Measurements from ENCODE around the gene LYPD1. TPM values are rescaled to one million over a fixed set of nuclear protein-coding genes. Genes with fewer than 3 reads are reported as not detected.

Gene LYPD1, protein sequence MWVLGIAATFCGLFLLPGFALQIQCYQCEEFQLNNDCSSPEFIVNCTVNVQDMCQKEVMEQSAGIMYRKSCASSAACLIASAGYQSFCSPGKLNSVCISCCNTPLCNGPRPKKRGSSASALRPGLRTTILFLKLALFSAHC
- total RNA-seq (2011; cell fraction: chromatin; rRNA removed; ENCODE audit: low replicate concordance) = not detected in 2 replicates
- total RNA-seq (2011; cell fraction: nucleolus; rRNA removed) = not detected in 2 replicates
- total RNA-seq (2011; cell fraction: nucleoplasm; rRNA removed) = not detected in 2 replicates
- total RNA-seq (2014; rRNA removed) (not detected in 2 replicates), total RNA-seq (2014; rRNA removed; fragmentation: Illumina TruSeq; extraction: Trizol) (not detected in 2 replicates), total RNA-seq (2015; rRNA removed; fragmentation: Illumina TruSeq; extraction: Trizol) (not detected in 2 replicates), total RNA-seq (2021) (not detected in 2 replicates), polyA plus RNA-seq (2011; rRNA removed) (not detected in 2 replicates), polyA plus RNA-seq (2014; fragmentation: Illumina TruSeq; extraction: Trizol) (not detected in 2 replicates), polyA plus RNA-seq (2014; fragmentation: Nextera tagmentation; extraction: Ambion mirVana) (not detected), polyA plus RNA-seq (2014; rRNA removed) (not detected in 2 replicates), polyA minus RNA-seq (2011; rRNA and poly(A)+ RNA removed) (not detected in 2 replicates), Bru-seq, nascent RNA (not detected), BruChase-seq, experiment 1, labeled RNA remaining after a 2-hour chase (not detected), BruChase-seq, experiment 2, labeled RNA remaining after a 6-hour chase (percentile 4 among the genes with signal in this experiment)
- not detected in 2 replicates for polyA plus RNA-seq (2011; cell fraction: cytosol; rRNA removed)
- polyA plus RNA-seq (2011; cell fraction: nucleus; rRNA removed) = not detected in 2 replicates
- polyA plus RNA-seq (2012) = not detected in 2 replicates
- not detected in 2 replicates for polyA minus RNA-seq (2011; cell fraction: cytosol; rRNA and poly(A)+ RNA removed)
- not detected in 2 replicates for polyA minus RNA-seq (2011; cell fraction: nucleus; rRNA and poly(A)+ RNA removed)
- long read RNA-seq, experiment 1 = 0 reads
- long read RNA-seq, experiment 2 = 0 reads
- long read RNA-seq, experiment 3 = 0 reads

DNA sequence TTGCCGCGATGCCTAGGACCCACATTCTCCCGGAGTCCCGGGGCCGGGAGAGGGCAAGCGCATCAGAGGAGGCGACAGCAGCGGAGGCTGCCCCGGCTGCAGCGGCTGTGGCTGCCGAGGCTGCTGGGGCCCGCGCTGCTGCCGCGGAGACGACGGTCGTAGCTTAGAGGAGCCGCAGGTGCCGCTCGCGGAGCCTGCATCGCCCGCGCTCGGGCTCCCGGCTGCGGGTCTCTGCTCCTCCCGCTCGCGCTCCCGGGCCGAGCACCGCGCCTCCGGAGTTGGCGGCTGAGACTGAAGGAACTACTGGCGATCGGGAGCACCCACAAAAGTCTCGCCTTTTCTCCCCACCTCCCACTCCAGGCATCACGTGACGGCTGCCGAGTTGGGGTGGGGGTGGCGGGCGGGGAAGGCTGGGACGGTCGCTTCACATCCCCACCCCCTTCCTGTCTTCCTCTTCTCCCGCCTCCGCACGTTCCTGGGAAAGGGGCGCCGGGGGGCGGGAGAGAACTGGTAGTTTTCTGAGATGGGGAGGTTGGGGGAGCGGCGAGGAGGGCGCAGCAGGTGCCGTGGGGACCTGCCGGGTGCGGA is at the start of gene LYPD1:
Gene LYPD1 (minus strand): TSS at position 298 of the 588 bp plus-strand sequence. CDS start 273 bp downstream, at position 25.
- intact Hi-C loops (cut with micrococcal nuclease) = no loop called here
- H2AFZ ChIP-seq (ENCODE audit: low read depth, low read length) = no peak within 1 kb of the TSS
- H3K9ac ChIP-seq (ENCODE audit: insufficient read depth in 1 of 2, low read depth in 2 of 2, low read length in 2 of 2) = no peak within 1 kb of the TSS
- in situ Hi-C loops (cut with MboI) = no loop called here
- WGBS (ENCODE audit: insufficient coverage, low coverage, missing lambda C conversion rate) = 18% methylated on average over 40 of the region's 59 CpGs
- ChIA-PET CTCF (ENCODE audit: low intra/inter-chr PET ratio) (no interaction called here), POLR2A (interaction anchor here (0.6 kb wide), 1 partner anchor 1001 kb away, joined by 3 read pairs; no protein-coding TSS in a partner anchor)
- no peaks in the 10 kb centered on the region for H3K9me1 ChIP-seq (ENCODE audit: control insufficient read depth, insufficient read depth, low read length)
- no TSS peak for BruUV-seq (replicated peaks)
- H3K4me2 ChIP-seq (ENCODE audit: insufficient read depth, low read length) = no peak within 1 kb of the TSS
- DNase-seq (ENCODE audit: extremely low read depth in 1 of 4, low spot score in 3 of 4) (no peak), ATAC-seq (no peak), FAIRE-seq (no peak)
- no peaks in the 10 kb centered on the region for H3K79me2 ChIP-seq (ENCODE audit: control insufficient read depth, insufficient read depth, low read length)
- peaks cover 0 to 12% of the 10 kb centered on the region in 2 experiments; a peak in 1 of 5 replicates for H3K4me1 ChIP-seq (replicated peaks in 1 of 2; ENCODE audit: control insufficient read depth in 2 of 2, insufficient read depth in 2 of 2, low read length in 2 of 2)
- H3K36me3 ChIP-seq (ENCODE audit: control insufficient read depth, insufficient read depth, low read length) = no peaks in the 10 kb centered on the region
- H3K4me3 ChIP-seq = no peak within 1 kb of the TSS
- H3K27ac ChIP-seq (ENCODE audit: extremely low read depth, low read depth, low read length) = no peak within 1 kb of the TSS
- no peak for TF ChIP-seq BMI1 (IDR thresholded peaks at IDR 0.05; ENCODE audit: low read length)
- TF ChIP-seq, protein P1, sequence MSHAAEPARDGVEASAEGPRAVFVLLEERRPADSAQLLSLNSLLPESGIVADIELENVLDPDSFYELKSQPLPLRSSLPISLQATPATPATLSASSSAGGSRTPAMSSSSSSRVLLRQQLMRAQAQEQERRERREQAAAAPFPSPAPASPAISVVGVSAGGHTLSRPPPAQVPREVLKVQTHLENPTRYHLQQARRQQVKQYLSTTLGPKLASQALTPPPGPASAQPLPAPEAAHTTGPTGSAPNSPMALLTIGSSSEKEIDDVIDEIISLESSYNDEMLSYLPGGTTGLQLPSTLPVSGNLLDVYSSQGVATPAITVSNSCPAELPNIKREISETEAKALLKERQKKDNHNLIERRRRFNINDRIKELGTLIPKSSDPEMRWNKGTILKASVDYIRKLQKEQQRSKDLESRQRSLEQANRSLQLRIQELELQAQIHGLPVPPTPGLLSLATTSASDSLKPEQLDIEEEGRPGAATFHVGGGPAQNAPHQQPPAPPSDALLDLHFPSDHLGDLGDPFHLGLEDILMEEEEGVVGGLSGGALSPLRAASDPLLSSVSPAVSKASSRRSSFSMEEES (CRISPR knock-in tag; IDR thresholded peaks at IDR 0.05) = peak; percentile 21; the same call in 1 of the 2 replicates
- TF ChIP-seq, protein P2, sequence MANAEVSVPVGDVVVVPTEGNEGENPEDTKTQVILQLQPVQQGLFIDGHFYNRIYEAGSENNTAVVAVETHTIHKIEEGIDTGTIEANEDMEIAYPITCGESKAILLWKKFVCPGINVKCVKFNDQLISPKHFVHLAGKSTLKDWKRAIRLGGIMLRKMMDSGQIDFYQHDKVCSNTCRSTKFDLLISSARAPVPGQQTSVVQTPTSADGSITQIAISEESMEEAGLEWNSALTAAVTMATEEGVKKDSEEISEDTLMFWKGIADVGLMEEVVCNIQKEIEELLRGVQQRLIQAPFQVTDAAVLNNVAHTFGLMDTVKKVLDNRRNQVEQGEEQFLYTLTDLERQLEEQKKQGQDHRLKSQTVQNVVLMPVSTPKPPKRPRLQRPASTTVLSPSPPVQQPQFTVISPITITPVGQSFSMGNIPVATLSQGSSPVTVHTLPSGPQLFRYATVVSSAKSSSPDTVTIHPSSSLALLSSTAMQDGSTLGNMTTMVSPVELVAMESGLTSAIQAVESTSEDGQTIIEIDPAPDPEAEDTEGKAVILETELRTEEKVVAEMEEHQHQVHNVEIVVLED (CRISPR knock-in tag; IDR thresholded peaks at IDR 0.05) = no peak
- no peaks in the 10 kb centered on the region for H3K9me3 ChIP-seq (replicated peaks; ENCODE audit: control insufficient read depth, insufficient read depth, low read depth, low read length)
- no peaks in the 10 kb centered on the region for H4K20me1 ChIP-seq (replicated peaks; ENCODE audit: control insufficient read depth, insufficient read depth, low read length)
- H3K27me3 ChIP-seq (ENCODE audit: control insufficient read depth in 2 of 2, insufficient read depth in 2 of 2, low read length in 2 of 2) = peaks cover 2 to 21% of the 10 kb centered on the region in 2 experiments; a peak in 3 of 5 replicates
